Stomach (tissue), 4 donors: ENCODE results near the gene BHLHA15.

Source experiments
- POLR2A ChIP-seq, 4 donors: fragments of 450-650 bp; IDR thresholded peaks; one replicate each; pipeline ENCODE4 v1.6.1; 2016; ENCODE audit warnings: antibody characterized with exemption in 4 of 4, control low read depth in 2 of 4, mild to moderate bottlenecking in 1 of 4, moderate library complexity in 1 of 4
- POLR2AphosphoS5 ChIP-seq, 3 donors: sonication (generic); formaldehyde crosslinking; IDR thresholded peaks; one replicate each; pipeline ENCODE4 v1.6.1; 2016; ENCODE audit warnings: antibody characterized with exemption in 3 of 3

DNA sequence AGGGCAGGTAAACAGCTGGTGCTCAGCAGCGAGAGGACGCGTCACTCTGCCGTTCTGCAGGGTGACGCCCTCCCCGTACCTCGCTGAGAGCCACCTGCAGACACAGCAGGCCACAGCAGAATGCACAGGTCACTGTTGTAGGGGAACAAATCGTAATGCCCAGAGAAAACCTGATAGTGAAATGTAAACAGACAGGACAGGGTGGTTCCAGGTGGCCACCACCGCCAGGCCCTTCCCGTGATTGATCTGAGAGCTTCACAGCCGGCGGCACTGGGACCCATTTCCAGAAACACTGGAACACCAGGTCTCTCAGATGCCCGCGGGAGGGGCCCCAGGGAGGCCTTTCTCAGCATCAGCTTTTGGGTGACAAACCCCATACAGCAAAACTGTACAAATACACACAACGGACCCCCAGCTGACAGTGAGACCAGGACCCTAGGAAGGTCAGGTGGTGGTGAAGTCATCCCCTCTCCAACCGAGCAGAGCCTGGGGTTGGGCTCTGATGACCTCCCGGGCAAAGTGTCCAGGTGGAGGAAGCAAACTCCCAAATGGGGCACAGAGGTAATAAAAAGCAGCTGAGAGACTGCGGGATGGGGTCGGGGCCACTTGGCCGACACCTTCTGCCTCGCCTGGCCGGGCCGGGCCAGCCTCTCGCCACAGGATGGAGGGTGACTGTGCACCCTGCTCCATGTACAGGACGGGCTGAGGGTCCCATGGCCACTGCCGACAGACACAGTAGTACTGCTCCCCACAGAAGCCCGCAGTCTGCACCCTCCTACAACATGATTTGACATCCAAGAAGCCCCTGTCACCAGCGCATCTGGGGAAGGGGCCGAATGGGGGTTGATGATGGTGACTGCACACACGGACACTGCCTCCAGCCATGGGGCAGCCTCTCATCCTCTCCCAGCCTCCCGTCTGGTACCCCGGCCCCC, 4.6 kb downstream of the BHLHA15 start:
- TF ChIP-seq POLR2A (IDR thresholded peaks at IDR 0.05) (no peak), POLR2AphosphoS5 (IDR thresholded peaks at IDR 0.05) (peak in 1 of 3 donors; percentile 38)
